ENCODE data around the gene GHRL.

GRCh38 chr3:10319804-10320203 is 27.1 kb upstream of the GHRL start:
- TF ChIP-seq JUNB (IDR thresholded peaks at IDR 0.05) (no peak), CTCF (IDR thresholded peaks at IDR 0.05) (no peak), NFE2L2 (conservative IDR thresholded peaks at IDR 0.05; ENCODE audit: low read length) (no peak), JUN (IDR thresholded peaks at IDR 0.05) (no peak)
